Neural crest cell (in vitro differentiated cells): Measurements from ENCODE around the gene TYW1. TPM values are rescaled to one million over a fixed set of nuclear protein-coding genes. Genes with fewer than 3 reads are reported as not detected.
A peak's percentile ranks its signal among the peaks of the same experiment; 100 is the strongest.
"Not testable (repeated sequence)": the region's sequence is repeated elsewhere in the genome, so short reads cannot be mapped to it uniquely, and the experiment has no call there.

Experiments
- DNase-seq: peaks from one replicate; pipeline ENCODE4 v3.0.0; 2021; ENCODE audit warnings: low read depth, mixed read lengths, low spot score
- H3K27ac Mint-ChIP-seq: one replicate; pipeline ENCODE4 v1.8.0; 2021; ENCODE audit warnings: mild to moderate bottlenecking, mixed read lengths; ENCODE audit not compliant: unreplicated experiment
- H3K27me3 Mint-ChIP-seq: 2 replicates; pipeline ENCODE4 v1.8.0; 2021; ENCODE audit warnings: low read depth, mild to moderate bottlenecking, mixed read lengths
- H3K36me3 Mint-ChIP-seq: 2 replicates; pipeline ENCODE4 v1.8.0; 2021; ENCODE audit warnings: low read depth, mild to moderate bottlenecking, mixed read lengths
- H3K4me1 Mint-ChIP-seq: 2 replicates; pipeline ENCODE4 v1.8.0; 2021; ENCODE audit warnings: mixed read lengths
- H3K4me3 Mint-ChIP-seq: one replicate; pipeline ENCODE4 v1.8.0; 2021; ENCODE audit warnings: mild to moderate bottlenecking, mixed read lengths
- H3K9me3 Mint-ChIP-seq: 2 replicates; pipeline ENCODE4 v1.8.0; 2021; ENCODE audit warnings: mixed read lengths
- CTCF ChIP-seq: fragments of 200-600 bp; sonication (generic); conservative IDR thresholded peaks from 2 replicates; pipeline ENCODE4 v1.5.0; 2021; ENCODE audit warnings: antibody characterized with exemption, mild to moderate bottlenecking
- total RNA-seq: library from RNA; stranded (reverse); gene quantifications from 2 replicates; pipeline ENCODE4 v1.2.1, GENCODE V29; 2021

Gene TYW1
- total RNA-seq, 1 donor from 2014 or later = 19.3 TPM

DNA sequence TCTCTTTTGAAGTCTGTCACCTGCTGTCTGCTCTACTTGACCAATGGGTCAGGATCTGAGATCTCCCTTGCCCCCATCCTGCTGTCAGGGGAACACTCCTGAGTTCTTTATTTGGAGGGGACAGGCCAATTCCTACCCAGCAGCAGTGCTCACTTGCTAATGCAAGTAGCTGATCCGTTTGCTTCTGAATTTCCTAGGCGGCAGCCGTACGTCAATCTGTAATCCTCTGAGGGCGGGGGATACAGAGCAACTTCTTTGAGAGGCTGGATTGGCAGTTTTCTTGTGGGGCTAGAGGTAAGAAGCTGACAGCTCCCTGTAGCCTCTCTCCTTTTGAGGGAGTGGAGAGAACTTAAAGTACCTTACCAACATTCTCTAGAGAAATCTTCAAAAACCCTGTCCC lies 36.6 kb downstream of the TYW1 start:
- H3K27me3 Mint-ChIP-seq = no peaks in the 10 kb centered on the region
- peaks cover 3% of the 10 kb centered on the region for H3K9me3 Mint-ChIP-seq
- no peak overlapping the region for H3K4me3 Mint-ChIP-seq
- H3K4me1 Mint-ChIP-seq = no peaks in the 10 kb centered on the region
- no peak for TF ChIP-seq CTCF
- peaks cover 18% of the 10 kb centered on the region for H3K36me3 Mint-ChIP-seq
- no peak for DNase-seq
- H3K27ac Mint-ChIP-seq = no peak overlapping the region

DNA sequence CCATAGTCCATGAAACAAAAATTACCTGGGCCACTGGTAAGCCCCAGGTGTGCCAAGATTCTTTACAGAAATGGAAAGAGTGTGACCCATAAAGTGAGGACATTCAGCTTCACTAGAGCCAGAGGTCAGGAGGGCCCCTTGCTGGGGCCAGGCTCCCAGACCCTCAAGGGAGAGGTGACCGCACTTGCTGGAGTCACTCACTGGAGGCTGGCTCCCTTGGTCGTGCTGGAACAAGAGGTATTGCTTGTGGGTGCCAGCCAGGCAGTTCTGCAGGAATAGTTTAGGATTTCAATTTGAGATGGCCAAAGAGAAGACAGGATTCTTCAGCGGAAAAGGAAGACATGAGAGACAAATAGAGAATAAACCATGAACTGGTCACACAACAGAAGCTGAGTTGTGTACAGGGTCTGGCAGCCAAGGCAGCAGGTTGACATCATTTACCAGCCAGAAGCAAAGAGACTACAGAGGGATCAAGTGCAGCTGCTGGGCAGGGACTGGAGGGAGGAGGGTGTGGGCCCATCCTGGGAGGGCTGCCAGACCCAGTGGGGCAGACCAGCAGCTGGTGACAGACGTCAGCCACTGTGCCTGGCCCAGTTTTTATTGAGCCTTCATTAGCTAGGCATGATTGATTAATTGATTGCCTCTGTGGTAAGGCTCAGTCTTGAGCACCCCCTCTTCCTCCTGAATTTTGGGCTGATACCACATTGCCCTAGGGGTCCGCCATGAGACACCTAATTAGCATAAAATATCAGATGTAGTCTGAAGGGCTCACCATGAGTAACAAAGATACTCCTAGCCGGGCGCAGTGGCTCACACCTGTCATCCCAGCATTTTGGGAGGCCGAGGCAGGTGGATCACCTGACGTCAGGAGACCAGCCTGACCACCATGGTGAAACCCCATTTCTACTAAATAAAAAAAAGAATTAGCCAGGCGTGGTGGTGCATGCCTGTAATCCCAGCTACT lies 40.1 kb downstream of the TYW1 start:
- not testable (repeated sequence) for DNase-seq, H3K4me1 Mint-ChIP-seq, H3K36me3 Mint-ChIP-seq, H3K27me3 Mint-ChIP-seq, H3K4me3 Mint-ChIP-seq, H3K9me3 Mint-ChIP-seq, H3K27ac Mint-ChIP-seq

GRCh38 chr7:67040832-67041231 lies 44.2 kb downstream of the TYW1 start:
- not testable (repeated sequence) for H3K4me3 Mint-ChIP-seq, H3K27ac Mint-ChIP-seq
- peak; percentile 63 for TF ChIP-seq CTCF

DNA sequence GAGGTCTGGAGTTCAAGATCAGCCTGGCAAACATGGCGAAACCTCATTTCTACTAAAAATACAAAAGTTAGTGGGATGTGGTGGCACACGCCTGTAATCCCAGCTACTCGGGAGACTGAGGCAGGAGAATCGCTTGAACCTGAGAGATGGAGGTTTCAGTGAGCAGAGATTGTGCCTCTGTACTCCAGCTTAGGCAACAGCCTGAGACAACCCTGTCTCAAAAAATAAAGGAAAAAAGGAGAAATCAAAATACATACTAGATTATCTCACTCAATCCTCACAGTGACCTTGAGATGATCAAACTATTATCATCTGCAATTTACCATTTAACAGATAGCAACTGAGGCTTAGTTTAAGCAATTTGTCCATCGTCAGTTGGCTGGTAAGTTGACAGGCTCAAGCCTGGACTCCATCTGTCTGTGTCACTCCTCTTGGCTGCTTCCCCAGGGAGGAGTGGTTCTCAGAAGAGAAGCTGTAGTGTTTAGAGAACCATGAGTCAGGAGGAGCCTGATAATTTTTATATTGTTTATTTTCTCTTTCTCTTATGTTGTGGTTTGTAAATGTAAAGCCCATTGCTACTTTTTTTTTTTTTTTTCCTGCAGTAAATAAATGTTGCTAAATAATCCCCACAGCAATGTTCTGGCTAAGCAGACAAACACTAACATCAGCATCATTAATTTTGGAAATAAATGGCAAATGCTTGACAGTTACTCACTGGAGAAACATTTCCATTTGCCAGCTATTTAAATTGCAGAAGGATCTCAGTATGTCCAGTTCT lies 46.3 kb downstream of the TYW1 start:
- not testable (repeated sequence) for DNase-seq, H3K9me3 Mint-ChIP-seq, H3K36me3 Mint-ChIP-seq, H3K4me1 Mint-ChIP-seq, H3K4me3 Mint-ChIP-seq, H3K27me3 Mint-ChIP-seq, H3K27ac Mint-ChIP-seq

More at GRCh38 chr7:67040832-67041231, 44.2 kb downstream of the TYW1 start:
- H3K27me3 Mint-ChIP-seq, H3K36me3 Mint-ChIP-seq, H3K9me3 Mint-ChIP-seq, DNase-seq, H3K4me1 Mint-ChIP-seq: not testable (repeated sequence)

DNA sequence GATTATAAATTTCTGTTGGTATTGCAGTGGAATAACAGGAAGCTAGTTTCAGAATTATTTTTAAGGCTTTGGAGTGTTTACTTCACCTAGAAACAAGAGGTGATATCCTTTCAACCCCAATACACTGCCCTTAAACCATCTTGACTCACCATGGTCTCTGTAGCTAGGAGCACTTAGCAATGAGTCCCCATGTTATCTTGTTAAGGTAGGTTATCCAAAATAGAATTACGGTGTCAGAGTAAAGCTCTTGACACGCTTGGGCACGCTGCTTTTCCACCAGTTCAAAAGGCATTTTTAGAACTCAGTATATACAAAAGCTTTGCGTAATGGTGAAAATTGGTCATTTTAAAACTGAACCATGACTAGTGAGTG lies 46.9 kb downstream of the TYW1 start:
- H3K27me3 Mint-ChIP-seq, H3K4me3 Mint-ChIP-seq, H3K9me3 Mint-ChIP-seq, H3K36me3 Mint-ChIP-seq, DNase-seq, H3K4me1 Mint-ChIP-seq, H3K27ac Mint-ChIP-seq: not testable (repeated sequence)

- no peak overlapping the region for H3K27ac Mint-ChIP-seq
- peaks cover 2% of the 10 kb centered on the region for H3K36me3 Mint-ChIP-seq
- H3K27me3 Mint-ChIP-seq = no peaks in the 10 kb centered on the region
- H3K4me1 Mint-ChIP-seq = peaks cover 7% of the 10 kb centered on the region
- no peak for TF ChIP-seq CTCF
- DNase-seq = no peak
- H3K9me3 Mint-ChIP-seq = no peaks in the 10 kb centered on the region
- no peak overlapping the region for H3K4me3 Mint-ChIP-seq
These were observed 48.9 kb downstream of the TYW1 start for GRCh38 chr7:67045496-67045995.

DNA sequence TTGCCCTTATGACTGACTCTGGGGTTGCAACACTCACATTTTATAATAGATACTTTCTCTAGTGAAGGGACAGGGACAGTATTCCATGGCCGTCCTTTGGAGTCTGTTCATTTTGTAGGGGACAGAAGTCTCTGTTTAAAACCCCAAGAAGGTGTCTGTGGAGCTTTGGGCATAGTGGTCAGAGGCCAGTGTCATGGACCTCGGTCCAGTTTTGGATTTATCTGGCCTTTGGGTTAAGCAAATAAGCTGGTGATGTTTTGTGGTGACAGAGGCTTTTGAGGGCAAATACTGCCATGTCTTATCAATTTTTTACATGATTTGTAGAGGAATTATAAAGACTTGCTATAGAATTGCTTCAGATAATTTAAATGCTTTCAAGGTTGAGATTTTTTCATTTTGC lies 50.2 kb downstream of the TYW1 start:
- not testable (repeated sequence) for H3K4me1 Mint-ChIP-seq, H3K4me3 Mint-ChIP-seq, H3K36me3 Mint-ChIP-seq, DNase-seq, H3K27me3 Mint-ChIP-seq, H3K27ac Mint-ChIP-seq, H3K9me3 Mint-ChIP-seq

- not testable (repeated sequence) for H3K9me3 Mint-ChIP-seq, DNase-seq, H3K27me3 Mint-ChIP-seq
These were observed 53.3 kb downstream of the TYW1 start for GRCh38 chr7:67049908-67050307.

GRCh38 chr7:67052161-67052560 lies 55.5 kb downstream of the TYW1 start:
- H3K9me3 Mint-ChIP-seq, H3K27me3 Mint-ChIP-seq, H3K4me3 Mint-ChIP-seq, DNase-seq, H3K27ac Mint-ChIP-seq, H3K4me1 Mint-ChIP-seq: not testable (repeated sequence)
- peaks cover 14% of the 10 kb centered on the region for H3K36me3 Mint-ChIP-seq

More at GRCh38 chr7:67049908-67050307, 53.3 kb downstream of the TYW1 start:
- not testable (repeated sequence) for H3K4me1 Mint-ChIP-seq, H3K27ac Mint-ChIP-seq, H3K4me3 Mint-ChIP-seq
- peaks cover 17% of the 10 kb centered on the region for H3K36me3 Mint-ChIP-seq
